Suprapubic skin (tissue), 4 donors: ENCODE data around the gene HNRNPR.

Source experiments
- CTCF ChIP-seq, 2 donors: fragments of 200-600 bp in 1 of 2; fragments of 450-650 bp in 1 of 2; sonication (generic) in 1 of 2; IDR thresholded peaks; one replicate each; pipeline ENCODE4 v1.5.1; 2016 to 2019; ENCODE audit warnings: antibody characterized with exemption in 2 of 2, mild to moderate bottlenecking in 1 of 2, moderate library complexity in 1 of 2
- EP300 ChIP-seq: sonication (generic); formaldehyde crosslinking; IDR thresholded peaks from one replicate; pipeline ENCODE4 v1.6.1; 2017; ENCODE audit warnings: antibody characterized with exemption
- POLR2A ChIP-seq, 2 donors: fragments of 450-650 bp; IDR thresholded peaks; one replicate each; pipeline ENCODE4 v1.6.1; 2017; ENCODE audit warnings: antibody characterized with exemption in 2 of 2, mild to moderate bottlenecking in 2 of 2, moderate library complexity in 2 of 2
- POLR2AphosphoS5 ChIP-seq, 3 donors: sonication (generic); formaldehyde crosslinking; IDR thresholded peaks; one replicate each; pipeline ENCODE4 v1.6.1; 2017; ENCODE audit warnings: antibody characterized with exemption in 3 of 3

DNA sequence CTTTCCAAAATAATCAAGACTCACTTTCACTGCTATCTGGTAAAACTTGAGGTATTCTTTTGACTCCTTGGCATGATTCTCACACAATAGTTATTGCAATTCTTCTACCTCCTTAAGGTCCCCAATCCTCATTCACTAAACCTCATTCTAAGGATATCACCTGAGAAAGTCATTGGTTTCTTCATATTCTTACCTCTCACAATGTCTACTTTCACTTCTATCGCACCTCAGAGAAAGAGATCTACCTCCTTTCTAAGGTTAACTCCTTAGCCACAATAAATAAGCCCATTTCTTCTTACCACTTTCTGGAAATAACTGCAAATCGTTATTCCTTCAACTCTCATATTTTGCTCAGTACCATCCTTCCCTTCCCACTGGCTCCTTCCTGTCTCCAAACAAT is 18.7 kb downstream of the HNRNPR start:
- no peak for TF ChIP-seq CTCF (IDR thresholded peaks at IDR 0.05)
- no peak for TF ChIP-seq POLR2A (IDR thresholded peaks at IDR 0.05)
- no peak for TF ChIP-seq POLR2AphosphoS5 (IDR thresholded peaks at IDR 0.05)
- TF ChIP-seq EP300: no peak
